NCI-H2029 (cell line): ENCODE measurements around the gene ZNF236.
"Not testable (repeated sequence)": the region's sequence is repeated elsewhere in the genome, so short reads cannot be mapped to it uniquely, and the experiment has no call there.

Source experiments
- DNase-seq: peaks from one replicate; lab custom pipeline; 2025; lab: John Stamatoyannopoulos, UW

Gene ZNF236

DNA sequence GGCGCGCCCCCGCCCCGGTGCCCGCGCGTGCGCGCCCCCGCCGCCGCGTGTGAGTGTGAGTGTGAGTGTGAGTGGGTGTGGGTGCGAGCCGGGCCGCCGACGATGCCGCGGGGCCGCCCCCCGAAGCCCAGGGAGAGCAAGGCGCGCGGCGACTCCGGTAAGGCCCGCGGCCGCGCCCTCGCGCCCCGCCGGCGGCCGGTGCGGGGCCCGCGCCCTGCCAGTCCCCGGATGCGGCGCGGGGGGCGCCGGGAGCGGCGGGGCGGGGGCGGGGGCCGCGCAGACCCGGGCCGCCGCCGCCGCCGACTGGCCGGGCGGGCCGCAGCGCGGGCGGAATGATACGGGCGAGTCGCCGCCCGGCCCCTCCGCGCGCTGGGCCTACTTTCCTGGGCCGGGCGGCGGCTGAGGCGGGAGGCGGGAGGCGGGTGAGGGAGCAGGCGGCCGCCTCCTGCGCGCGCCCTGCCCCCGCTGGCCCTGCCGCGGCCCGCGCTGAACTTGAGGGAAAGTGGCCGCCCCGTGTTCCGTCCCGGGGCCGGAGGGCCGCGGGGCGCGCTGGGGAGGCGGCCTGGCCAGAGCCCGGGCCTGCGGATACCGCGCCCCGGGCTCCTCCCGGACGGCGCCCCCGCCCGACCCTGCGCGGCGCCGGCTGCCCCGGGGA, at the start of gene ZNF236:
Gene ZNF236, plus strand, starts transcription at position 52 of the 655 bp plus-strand sequence. Its CDS starts 51 bp downstream, at position 103.
- peak; percentile 29 for DNase-seq

DNA sequence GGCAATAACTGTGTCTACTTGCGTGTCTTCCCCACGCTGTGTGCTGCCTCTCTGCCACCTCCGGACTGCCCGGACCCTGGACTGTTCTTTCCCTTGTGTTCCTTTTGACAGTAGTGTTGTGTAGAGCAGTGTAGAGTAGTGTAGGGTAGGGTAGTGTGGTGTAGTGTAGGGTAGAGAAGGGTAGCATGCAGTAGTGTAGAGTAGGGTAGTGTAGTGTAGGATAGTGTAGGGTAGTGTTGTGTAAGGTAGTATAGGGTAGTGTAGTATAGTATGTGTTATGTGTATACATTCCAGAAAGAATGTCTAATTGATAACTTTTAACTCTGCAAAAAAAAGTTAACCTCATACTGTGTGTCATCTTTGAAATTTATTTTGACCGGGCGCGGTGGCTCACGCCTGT, 49.7 kb upstream of the ZNF236 start:
- no peak for DNase-seq

DNA sequence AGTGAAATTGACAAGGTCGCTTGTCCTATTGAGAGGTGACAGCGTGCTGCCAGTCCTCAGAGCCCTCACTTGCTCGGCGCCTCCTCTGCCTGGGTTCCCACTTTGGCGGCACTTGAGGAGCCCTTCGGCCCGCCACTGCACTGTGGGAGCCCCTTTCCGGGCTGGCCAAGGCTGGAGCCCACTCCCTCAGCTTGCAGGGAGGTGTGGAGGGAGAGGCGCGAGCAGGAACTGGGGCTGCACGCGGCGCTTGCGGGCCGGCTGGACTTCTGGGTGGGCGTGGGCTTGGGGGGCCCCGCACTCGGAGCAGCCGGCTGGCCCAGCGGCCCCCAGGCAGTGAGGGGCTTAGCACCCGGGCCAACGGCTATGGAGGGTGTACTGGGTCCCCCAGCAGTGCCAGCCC, 45.3 kb upstream of the ZNF236 start:
- not testable (repeated sequence) for DNase-seq

DNA sequence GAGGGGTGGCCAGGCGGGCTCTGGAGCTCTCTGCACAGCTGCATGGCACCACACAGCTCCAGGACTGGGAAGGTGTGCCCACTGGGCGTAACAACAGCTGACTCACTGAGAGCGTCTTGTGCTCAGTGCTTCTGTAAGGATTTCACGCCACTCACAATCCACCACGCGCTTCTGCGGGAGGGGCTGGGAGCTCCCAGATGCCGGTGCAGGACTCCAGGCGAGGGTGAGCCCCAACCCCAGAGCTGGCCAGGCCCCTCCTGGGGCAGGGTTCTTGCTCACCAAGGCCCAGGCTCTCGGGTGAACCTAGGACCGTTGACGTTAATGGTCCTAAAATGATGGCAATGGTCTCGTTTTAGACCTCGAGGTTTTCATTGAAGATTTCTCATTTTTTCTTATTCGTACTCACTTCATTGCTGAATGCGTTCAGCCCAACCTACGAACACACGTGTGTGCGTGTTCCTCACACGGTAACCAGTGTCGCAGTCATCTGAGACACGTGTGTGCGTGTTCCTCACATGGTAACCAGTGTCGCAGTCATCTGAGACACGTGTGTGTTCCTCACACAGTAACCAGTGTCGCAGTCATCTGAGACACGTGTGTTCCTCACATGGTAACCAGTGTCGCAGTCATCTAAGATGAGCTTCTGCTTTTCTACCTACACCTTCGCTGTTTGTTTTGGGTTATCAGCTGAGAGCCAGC, 38.4 kb upstream of the ZNF236 start:
- no peak for DNase-seq

DNA sequence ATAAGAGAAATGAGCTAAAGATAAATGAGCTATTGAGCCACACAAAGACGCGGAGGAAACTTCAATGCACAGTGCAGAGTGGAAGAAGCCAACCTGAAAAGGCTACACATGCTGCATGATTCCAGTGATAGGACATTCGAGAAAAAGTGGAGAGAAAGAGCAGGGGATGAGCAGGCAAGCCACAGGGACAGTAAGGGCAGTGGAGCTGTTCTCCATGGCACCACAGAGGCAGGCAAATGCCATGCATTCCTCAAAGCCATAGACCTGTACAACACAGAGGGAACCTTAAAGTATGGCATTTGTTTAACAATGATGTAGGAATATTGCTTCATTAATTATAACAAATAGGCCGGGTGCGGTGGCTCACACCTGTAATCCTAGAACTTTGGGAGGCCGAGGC, 36.5 kb upstream of the ZNF236 start:
- no peak for DNase-seq

DNA sequence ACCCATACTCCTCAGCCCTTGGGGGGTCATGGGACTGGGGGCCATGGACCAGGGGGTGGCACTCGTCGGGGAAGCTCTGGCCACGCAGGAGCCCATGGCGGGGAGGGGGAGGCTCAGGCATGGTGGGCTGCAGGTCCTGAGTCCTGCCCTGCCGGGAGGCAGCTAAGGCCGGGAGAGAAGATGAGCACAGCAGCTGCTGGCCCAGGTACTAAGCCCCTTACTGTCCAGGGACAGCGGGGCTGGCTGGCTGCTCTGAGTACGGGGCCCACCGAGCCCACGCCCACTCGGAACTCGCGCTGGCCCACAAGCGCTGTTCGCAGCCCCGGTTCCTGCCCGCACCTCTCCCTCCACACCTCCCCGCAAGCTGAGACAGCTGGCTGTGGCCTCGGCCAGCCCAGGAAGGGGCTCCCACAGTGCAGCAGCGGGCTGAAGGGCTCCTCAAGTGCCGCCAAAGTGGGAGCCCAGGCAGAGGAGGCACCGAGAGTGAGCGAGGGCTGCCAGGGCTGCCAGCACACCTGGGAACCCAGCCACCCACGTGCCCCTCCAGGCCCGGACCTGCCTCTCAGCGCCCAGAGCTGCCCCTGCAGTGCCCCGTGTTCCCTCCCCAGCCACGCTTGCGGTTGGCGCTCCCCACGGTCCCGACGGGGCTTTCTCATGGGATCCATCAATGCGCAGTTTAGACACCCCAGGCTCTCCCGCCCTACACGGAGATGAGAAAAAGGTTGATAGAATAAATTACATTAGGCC, 33.6 kb upstream of the ZNF236 start:
- no peak for DNase-seq

DNA sequence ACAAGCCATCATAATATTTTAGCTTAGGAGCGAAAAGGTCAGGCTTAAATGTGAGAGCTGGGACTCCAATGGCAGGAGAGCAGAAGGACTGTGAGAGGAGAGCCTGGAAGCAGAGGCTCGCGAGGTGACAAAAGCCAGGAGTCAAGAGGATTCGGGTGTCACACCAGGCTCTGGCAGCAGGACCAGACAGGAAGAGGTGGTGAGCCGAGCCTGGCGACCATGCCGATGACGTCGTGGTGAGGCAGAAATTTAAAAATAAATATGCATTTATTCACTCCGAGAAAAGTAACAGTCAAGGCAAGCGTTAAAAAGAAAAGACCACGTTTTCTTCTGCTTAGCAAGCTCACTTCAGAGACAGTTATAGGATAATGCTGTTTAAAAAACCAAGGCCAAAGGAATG, 31.3 kb upstream of the ZNF236 start:
- no peak for DNase-seq

GRCh38 chr18:76791642-76792041, 30.7 kb upstream of the ZNF236 start:
- no peak for DNase-seq

GRCh38 chr18:76794326-76794725, 28.0 kb upstream of the ZNF236 start:
- DNase-seq: no peak

- DNase-seq: no peak
Observed at GRCh38 chr18:76801567-76802505, 20.5 kb upstream of the ZNF236 start.

DNA sequence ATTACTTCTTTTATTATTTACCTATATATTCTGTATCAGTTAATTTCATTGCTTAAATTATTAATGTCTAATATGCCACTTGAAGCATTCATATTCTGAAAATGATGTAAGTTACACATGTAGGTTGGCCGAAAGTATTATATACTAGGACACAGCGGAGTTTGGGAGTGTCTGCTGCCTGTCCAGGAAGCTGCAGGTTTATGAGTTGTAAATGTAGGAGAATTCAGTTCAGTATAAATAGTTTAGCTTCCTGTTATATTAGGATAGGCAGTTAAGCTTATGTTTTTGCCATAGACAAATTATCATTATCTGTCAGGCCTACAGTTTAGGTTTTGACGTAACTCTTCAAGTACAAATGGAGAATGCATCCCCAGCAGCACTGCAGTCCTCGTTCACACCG, 18.9 kb upstream of the ZNF236 start:
- DNase-seq: no peak

- DNase-seq: no peak
Observed at GRCh38 chr18:76803814-76804213, 18.5 kb upstream of the ZNF236 start.

GRCh38 chr18:76805221-76805620, 17.1 kb upstream of the ZNF236 start:
- no peak for DNase-seq

- no peak for DNase-seq
Observed at GRCh38 chr18:76806301-76806700, 16.1 kb upstream of the ZNF236 start.

GRCh38 chr18:76808561-76808960, 13.8 kb upstream of the ZNF236 start:
- no peak for DNase-seq

DNA sequence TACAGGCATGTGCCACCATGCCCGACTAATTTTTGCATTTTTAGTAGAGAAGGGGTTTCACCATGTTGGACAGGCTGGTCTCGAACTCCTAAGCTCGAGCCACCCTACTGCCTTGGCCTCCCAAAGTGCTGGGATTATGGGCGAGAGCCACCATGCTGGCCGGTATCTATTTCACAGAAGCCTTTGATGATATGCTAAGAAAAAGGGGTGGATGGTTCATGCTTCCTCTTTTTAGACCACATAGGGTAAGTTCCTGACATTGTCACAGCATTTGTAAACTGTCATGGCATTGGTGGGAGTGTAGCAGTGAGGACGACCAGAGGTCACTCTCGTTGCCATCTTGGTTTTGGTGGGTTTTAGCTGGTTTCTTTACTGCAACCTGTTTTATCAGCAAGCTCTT, 10.8 kb upstream of the ZNF236 start:
- not testable (repeated sequence) for DNase-seq

DNA sequence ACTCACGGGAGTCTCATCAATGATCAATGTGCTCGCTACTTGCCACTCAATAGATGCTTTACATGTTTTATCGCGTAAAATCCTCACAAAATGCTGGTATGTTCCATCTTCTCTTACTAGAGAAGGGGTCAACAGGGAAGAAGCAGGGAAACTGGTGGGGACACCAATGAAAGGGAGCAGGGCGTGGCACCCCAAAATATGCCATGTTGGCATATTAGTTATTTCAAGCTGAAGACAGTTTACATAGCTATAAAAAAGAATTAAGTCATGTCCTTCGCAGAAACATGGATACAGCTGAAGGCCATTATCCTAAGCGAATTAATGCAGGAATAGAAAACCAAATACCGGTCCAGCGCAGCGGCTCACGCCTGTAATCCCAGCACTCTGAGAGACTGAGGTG, 8.1 kb upstream of the ZNF236 start:
- DNase-seq: no peak

GRCh38 chr18:76816127-76816526, 6.2 kb upstream of the ZNF236 start:
- no peak for DNase-seq

DNA sequence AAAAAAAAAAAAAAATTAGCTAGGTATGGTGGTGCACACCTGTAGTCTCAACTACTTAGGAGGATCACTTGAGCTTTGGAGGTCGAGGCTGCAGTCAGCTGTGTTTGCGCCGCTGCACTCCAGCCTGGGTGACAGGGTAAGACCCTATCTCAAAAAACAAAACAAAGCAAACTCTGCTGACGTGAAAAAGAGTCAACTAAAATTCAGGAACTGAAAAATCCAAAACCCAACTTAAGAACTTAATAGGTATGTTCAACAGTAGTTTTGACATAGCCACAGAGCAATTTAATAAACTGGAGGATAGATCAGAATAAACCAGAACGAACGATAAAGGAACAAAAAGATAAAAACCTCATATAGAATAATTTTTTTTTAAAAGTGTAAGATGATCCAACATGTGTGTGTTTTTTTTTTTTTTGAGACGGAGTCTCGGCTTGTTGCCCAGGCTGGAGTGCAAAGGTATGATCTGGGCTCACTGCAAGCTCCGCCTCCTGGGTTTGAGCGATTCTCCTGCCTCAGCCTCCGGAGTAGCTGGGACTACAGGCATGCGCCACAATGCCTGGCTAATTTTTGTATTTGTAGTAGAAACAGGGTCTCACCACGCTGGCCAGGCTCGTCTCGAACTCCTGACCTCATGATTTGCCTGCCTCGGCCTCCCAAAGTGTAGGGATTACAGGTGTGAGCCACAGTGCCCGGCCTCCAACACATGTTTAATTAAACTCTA, 4.3 kb upstream of the ZNF236 start:
- no peak for DNase-seq

DNA sequence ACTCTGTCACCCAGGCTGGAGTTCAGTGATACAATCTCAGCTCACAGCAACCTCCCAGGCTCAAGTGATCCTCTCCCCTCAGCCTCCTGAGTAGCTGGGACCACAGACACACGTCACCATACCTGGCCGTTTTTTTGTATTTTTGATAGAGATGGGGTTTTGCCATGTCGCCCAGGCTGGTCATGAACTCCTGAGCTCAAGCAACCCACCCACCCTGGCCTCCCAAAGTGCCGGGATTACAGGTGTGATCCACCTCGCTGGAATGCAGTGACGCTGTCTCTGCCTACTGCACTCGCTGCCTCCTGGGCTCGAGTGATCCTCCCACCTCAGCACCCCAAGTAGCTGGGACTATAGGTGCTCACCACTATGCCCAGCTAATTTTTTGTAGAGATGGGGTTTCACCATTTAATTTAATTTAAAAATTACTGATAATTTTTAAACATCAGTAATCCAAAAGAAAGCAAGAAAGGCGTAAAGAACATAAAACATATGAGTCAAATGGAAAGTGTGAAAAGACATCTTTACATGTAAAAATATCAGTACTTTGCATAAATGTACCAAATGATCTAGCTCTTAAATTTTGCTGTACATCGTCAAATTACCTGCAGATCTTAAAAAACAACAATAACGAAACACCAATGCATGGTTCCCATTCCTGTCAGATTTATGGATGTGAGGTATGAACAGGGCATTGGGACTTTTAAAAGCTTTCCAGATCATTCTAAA, 2.8 kb upstream of the ZNF236 start:
- DNase-seq: no peak
